Epithelial cell of esophagus (primary cell): ENCODE results near the gene LIPC.

Source experiments
- DNase-seq: peaks from one replicate; pipeline ENCODE4 v3.0.0; 2010; ENCODE audit warnings: low read depth
- H3K4me3 ChIP-seq: 2 replicates; pipeline ENCODE4 v1.5.1; 2011; ENCODE audit warnings: mild to moderate bottlenecking, low read length, control low read depth
- CTCF ChIP-seq: IDR thresholded peaks from 2 replicates; pipeline ENCODE4 v1.5.1; 2011; ENCODE audit warnings: low read depth, mild to moderate bottlenecking, low read length, control low read depth, inconsistent platforms; ENCODE audit not compliant: insufficient read depth; ENCODE audit errors: missing control alignments

Gene LIPC

GRCh38 chr15:58608711-58609110 is 176.9 kb downstream of the LIPC start:
- no peak for TF ChIP-seq CTCF
- no peak for DNase-seq
- no peak overlapping the region for H3K4me3 ChIP-seq

GRCh38 chr15:58611731-58612676 is 180.2 kb downstream of the LIPC start:
- H3K4me3 ChIP-seq, result no peak overlapping the region
- no peak for DNase-seq
- no peak for TF ChIP-seq CTCF

GRCh38 chr15:58616171-58616570 is 184.4 kb downstream of the LIPC start:
- DNase-seq, result no peak
- H3K4me3 ChIP-seq, result no peak overlapping the region
- TF ChIP-seq CTCF, result no peak
